Chondrocyte (in vitro differentiated cells): Measurements from ENCODE around the gene CEMIP2. TPM values are rescaled to one million over a fixed set of nuclear protein-coding genes. Genes with fewer than 3 reads are reported as not detected.

Experiments used
- DNase-seq: peaks from one replicate; pipeline ENCODE4 v3.0.0; 2021; ENCODE audit warnings: mixed read lengths, low spot score
- H3K27ac Mint-ChIP-seq: one replicate; pipeline ENCODE4 v1.8.0; 2021; ENCODE audit warnings: mild to moderate bottlenecking, moderate library complexity, mixed read lengths; ENCODE audit not compliant: unreplicated experiment
- H3K27me3 Mint-ChIP-seq: 2 replicates; pipeline ENCODE4 v1.8.0; 2021; ENCODE audit warnings: low read depth, mixed read lengths
- H3K36me3 Mint-ChIP-seq: 2 replicates; pipeline ENCODE4 v1.8.0; 2021; ENCODE audit warnings: low read depth, mixed read lengths
- H3K4me1 Mint-ChIP-seq: 2 replicates; pipeline ENCODE4 v1.8.0; 2021; ENCODE audit warnings: low read depth, mild to moderate bottlenecking, mixed read lengths
- H3K4me3 Mint-ChIP-seq: one replicate; pipeline ENCODE4 v1.8.0; 2021; ENCODE audit warnings: mild to moderate bottlenecking, moderate library complexity, mixed read lengths; ENCODE audit not compliant: unreplicated experiment
- H3K9me3 Mint-ChIP-seq: 2 replicates; pipeline ENCODE4 v1.8.0; 2021; ENCODE audit warnings: low read depth, mixed read lengths
- CTCF ChIP-seq: fragments of 200-600 bp; sonication (generic); IDR thresholded peaks from 2 replicates; pipeline ENCODE4 v1.5.0; 2021; ENCODE audit warnings: antibody characterized with exemption, mild to moderate bottlenecking, moderate library complexity
- total RNA-seq: library from RNA; stranded (reverse); gene quantifications from 3 replicates; pipeline ENCODE4 v1.2.1, GENCODE V29; 2021

The CEMIP2 gene
- total RNA-seq, 1 donor from 2014 or later: 23.3 TPM

- peaks cover 4% of the 10 kb centered on the region for H3K9me3 Mint-ChIP-seq
- no peak for DNase-seq
- no peaks in the 10 kb centered on the region for H3K27me3 Mint-ChIP-seq
- H3K4me1 Mint-ChIP-seq: no peaks in the 10 kb centered on the region
- H3K36me3 Mint-ChIP-seq: no peaks in the 10 kb centered on the region
- H3K4me3 Mint-ChIP-seq: no peak overlapping the region
- H3K27ac Mint-ChIP-seq: no peak overlapping the region
- no peak for TF ChIP-seq CTCF
Observed at GRCh38 chr9:71670121-71670520, 98.2 kb downstream of the CEMIP2 start.

- TF ChIP-seq CTCF: no peak
- Mint-ChIP-seq H3K36me3 (no peaks in the 10 kb centered on the region), H3K9me3 (peaks cover 4% of the 10 kb centered on the region), H3K27ac (no peak overlapping the region), H3K4me3 (no peak overlapping the region), H3K4me1 (peaks cover 5% of the 10 kb centered on the region), H3K27me3 (no peaks in the 10 kb centered on the region)
- no peak for DNase-seq
Observed at GRCh38 chr9:71669284-71669995, 98.9 kb downstream of the CEMIP2 start.

GRCh38 chr9:71668717-71669116, 99.6 kb downstream of the CEMIP2 start:
- TF ChIP-seq CTCF: no peak
- DNase-seq: no peak
- Mint-ChIP-seq H3K9me3 (peaks cover 4% of the 10 kb centered on the region), H3K36me3 (no peaks in the 10 kb centered on the region), H3K4me3 (no peak overlapping the region), H3K4me1 (peaks cover 12% of the 10 kb centered on the region), H3K27ac (no peak overlapping the region), H3K27me3 (no peaks in the 10 kb centered on the region)

- Mint-ChIP-seq H3K4me1 (peaks cover 21% of the 10 kb centered on the region), H3K36me3 (no peaks in the 10 kb centered on the region), H3K4me3 (no peak overlapping the region), H3K27ac (no peak overlapping the region), H3K9me3 (peaks cover 4% of the 10 kb centered on the region), H3K27me3 (peaks cover 2% of the 10 kb centered on the region)
- DNase-seq: no peak
- no peak for TF ChIP-seq CTCF
Observed at GRCh38 chr9:71665247-71665646, 103.1 kb downstream of the CEMIP2 start.

GRCh38 chr9:71664566-71664965, 103.7 kb downstream of the CEMIP2 start:
- Mint-ChIP-seq H3K27me3 (peaks cover 2% of the 10 kb centered on the region), H3K36me3 (no peaks in the 10 kb centered on the region), H3K4me3 (no peak overlapping the region), H3K4me1 (peaks cover 21% of the 10 kb centered on the region), H3K27ac (peak overlapping the region; percentile 30), H3K9me3 (peaks cover 4% of the 10 kb centered on the region)
- no peak for TF ChIP-seq CTCF
- no peak for DNase-seq
